Spleen (tissue), 7 donors: ENCODE results near the gene NRN1L.

ENCODE experiments used
- CTCF ChIP-seq, 11 experiments: fragments of 200-600 bp in 7 of 11; fragments of 450-650 bp in 4 of 11; sonication (generic) in 4 of 11; IDR thresholded peaks in 8 of 11; conservative IDR thresholded peaks in 3 of 11; 1 replicate in 7 of 11; 2 replicates in 4 of 11; pipeline versions ENCODE4 v1.4.0 to v1.8.0; 2016 to 2021; ENCODE audit warnings: antibody characterized with exemption in 11 of 11, inconsistent platforms in 4 of 11, mild to moderate bottlenecking in 1 of 11
- POLR2A ChIP-seq, 3 donors: fragments of 450-650 bp; IDR thresholded peaks; one replicate each; pipeline ENCODE4 v1.5.1; 2017; ENCODE audit warnings: antibody characterized with exemption in 3 of 3, mild to moderate bottlenecking in 1 of 3
- donor health status: DM: no; HTN: no; CAD: no; lungs with moderate emphysema.
- donor health status: DM: no; HTN: no; CAD: no.
- donor health status: DM: no; HTN: no; CAD: no.

GRCh38 chr16:67874372-67874771, 10.3 kb upstream of the NRN1L start:
- TF ChIP-seq CTCF (IDR thresholded peaks at IDR 0.05 in 8 of 11, conservative IDR thresholded peaks at IDR 0.05 in 3 of 11) (no peak), POLR2A (IDR thresholded peaks at IDR 0.05) (no peak)
